Erythroblast (primary cell): ENCODE data around the gene C2orf68.
"Not testable (repeated sequence)": the region's sequence is repeated elsewhere in the genome, so short reads cannot be mapped to it uniquely, and the experiment has no call there.

ENCODE experiments used
- DNase-seq, 2 experiments: peaks; one replicate each; lab custom pipeline; 2025; lab: John Stamatoyannopoulos, UW
- GATA1 ChIP-seq: IDR thresholded peaks from 2 replicates; pipeline ENCODE4 v1.6.1; 2011; ENCODE audit warnings: low read depth, mild to moderate bottlenecking, control low read depth, low read length, moderate library complexity
- POLR2A ChIP-seq: IDR thresholded peaks from 2 replicates; pipeline ENCODE4 v1.6.1; 2011; ENCODE audit warnings: mild to moderate bottlenecking, low read length

Gene C2orf68

GRCh38 chr2:85577063-85577385 lies 34.8 kb downstream of the C2orf68 start:
- no peak for DNase-seq
- TF ChIP-seq GATA1, result no peak
- TF ChIP-seq POLR2A, result no peak

GRCh38 chr2:85575739-85576138 lies 36.1 kb downstream of the C2orf68 start:
- no peak for TF ChIP-seq GATA1
- TF ChIP-seq POLR2A, result no peak
- DNase-seq, result no peak

GRCh38 chr2:85566265-85566664 lies 45.6 kb downstream of the C2orf68 start:
- TF ChIP-seq POLR2A (no peak), GATA1 (no peak)

GRCh38 chr2:85564144-85564563 lies 47.7 kb downstream of the C2orf68 start:
- TF ChIP-seq POLR2A, result no peak
- no peak for TF ChIP-seq GATA1
- peak; percentile 25 to 60 for DNase-seq

More at GRCh38 chr2:85566265-85566664, 45.6 kb downstream of the C2orf68 start:
- DNase-seq, result no peak

GRCh38 chr2:85561280-85562212 lies 50.3 kb downstream of the C2orf68 start, which contains the start of gene GGCX:
GGCX (minus strand) TSS chr2:85561493; CDS start chr2:85561428, 65 bp downstream.
- peak; percentile 97 for DNase-seq
- TF ChIP-seq GATA1, result no peak
- TF ChIP-seq POLR2A, result peak; percentile 97

GRCh38 chr2:85560812-85561279 lies 51.0 kb downstream of the C2orf68 start:
- DNase-seq, result no peak
- no peak for TF ChIP-seq POLR2A
- no peak for TF ChIP-seq GATA1

- DNase-seq, result not testable (repeated sequence)
Observed at GRCh38 chr2:85560403-85560726, 51.5 kb downstream of the C2orf68 start.

- DNase-seq, result peak in 1 of 2 experiments; percentile 43
- no peak for TF ChIP-seq GATA1
- no peak for TF ChIP-seq POLR2A
Observed at GRCh38 chr2:85558160-85558559, 53.7 kb downstream of the C2orf68 start.

GRCh38 chr2:85557130-85557529 lies 54.7 kb downstream of the C2orf68 start:
- DNase-seq, result no peak
- TF ChIP-seq POLR2A, result no peak
- TF ChIP-seq GATA1, result no peak
